ENCODE measurements around the gene ASPSCR1.
A peak's percentile ranks its signal among the peaks of the same experiment; 100 is the strongest.

Gene ASPSCR1

DNA sequence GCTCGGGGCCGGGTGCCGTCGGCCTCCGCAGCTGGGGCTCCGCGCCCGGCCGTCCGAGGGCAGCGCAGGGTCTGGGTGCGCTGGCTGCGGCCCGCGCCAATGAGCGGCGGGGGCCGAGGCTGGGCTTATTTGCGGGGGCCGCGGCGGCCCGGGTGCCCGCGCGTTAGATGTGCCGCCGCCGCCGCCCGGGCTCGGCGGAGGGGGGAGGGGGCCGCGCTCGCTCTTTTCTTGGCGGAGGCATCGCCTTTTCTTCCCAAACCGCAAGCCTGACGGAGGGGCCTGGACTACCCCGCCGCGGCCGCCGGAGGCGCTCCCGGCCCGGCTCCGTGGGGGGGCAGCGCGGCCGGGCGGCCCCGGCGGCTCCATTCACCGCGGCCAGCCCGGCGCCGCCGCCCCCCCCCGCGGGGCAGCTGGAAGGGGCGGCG lies 16.3 kb upstream of the ASPSCR1 start, which contains the start of gene NOTUM:
NOTUM (minus strand) TSS at position 101 of the 425 bp plus-strand sequence. CDS start 278 bp downstream, outside the sequence.
- TF ChIP-seq SNAI2 (CRISPR knock-in tag; IDR thresholded peaks at IDR 0.05) = no peak
- TF ChIP-seq ZFP30 (CRISPR knock-in tag; IDR thresholded peaks at IDR 0.05) = no peak
- TF ChIP-seq, protein P1, sequence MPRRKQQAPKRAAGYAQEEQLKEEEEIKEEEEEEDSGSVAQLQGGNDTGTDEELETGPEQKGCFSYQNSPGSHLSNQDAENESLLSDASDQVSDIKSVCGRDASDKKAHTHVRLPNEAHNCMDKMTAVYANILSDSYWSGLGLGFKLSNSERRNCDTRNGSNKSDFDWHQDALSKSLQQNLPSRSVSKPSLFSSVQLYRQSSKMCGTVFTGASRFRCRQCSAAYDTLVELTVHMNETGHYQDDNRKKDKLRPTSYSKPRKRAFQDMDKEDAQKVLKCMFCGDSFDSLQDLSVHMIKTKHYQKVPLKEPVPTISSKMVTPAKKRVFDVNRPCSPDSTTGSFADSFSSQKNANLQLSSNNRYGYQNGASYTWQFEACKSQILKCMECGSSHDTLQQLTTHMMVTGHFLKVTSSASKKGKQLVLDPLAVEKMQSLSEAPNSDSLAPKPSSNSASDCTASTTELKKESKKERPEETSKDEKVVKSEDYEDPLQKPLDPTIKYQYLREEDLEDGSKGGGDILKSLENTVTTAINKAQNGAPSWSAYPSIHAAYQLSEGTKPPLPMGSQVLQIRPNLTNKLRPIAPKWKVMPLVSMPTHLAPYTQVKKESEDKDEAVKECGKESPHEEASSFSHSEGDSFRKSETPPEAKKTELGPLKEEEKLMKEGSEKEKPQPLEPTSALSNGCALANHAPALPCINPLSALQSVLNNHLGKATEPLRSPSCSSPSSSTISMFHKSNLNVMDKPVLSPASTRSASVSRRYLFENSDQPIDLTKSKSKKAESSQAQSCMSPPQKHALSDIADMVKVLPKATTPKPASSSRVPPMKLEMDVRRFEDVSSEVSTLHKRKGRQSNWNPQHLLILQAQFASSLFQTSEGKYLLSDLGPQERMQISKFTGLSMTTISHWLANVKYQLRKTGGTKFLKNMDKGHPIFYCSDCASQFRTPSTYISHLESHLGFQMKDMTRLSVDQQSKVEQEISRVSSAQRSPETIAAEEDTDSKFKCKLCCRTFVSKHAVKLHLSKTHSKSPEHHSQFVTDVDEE (CRISPR knock-in tag; IDR thresholded peaks at IDR 0.05) = no peak
- no peak for TF ChIP-seq ISL1 (CRISPR knock-in tag; IDR thresholded peaks at IDR 0.05)
- TF ChIP-seq TOX (CRISPR knock-in tag; IDR thresholded peaks at IDR 0.05; ENCODE audit: borderline replicate concordance) = no peak
- no peak for TF ChIP-seq ESRRG (CRISPR knock-in tag; IDR thresholded peaks at IDR 0.05)
- TF ChIP-seq ZC3H10 (CRISPR knock-in tag; IDR thresholded peaks at IDR 0.05) = no peak
- 0 out of 3 replicates have a peak, but pooled peaks have one; percentile 17 for ATAC-seq

DNA sequence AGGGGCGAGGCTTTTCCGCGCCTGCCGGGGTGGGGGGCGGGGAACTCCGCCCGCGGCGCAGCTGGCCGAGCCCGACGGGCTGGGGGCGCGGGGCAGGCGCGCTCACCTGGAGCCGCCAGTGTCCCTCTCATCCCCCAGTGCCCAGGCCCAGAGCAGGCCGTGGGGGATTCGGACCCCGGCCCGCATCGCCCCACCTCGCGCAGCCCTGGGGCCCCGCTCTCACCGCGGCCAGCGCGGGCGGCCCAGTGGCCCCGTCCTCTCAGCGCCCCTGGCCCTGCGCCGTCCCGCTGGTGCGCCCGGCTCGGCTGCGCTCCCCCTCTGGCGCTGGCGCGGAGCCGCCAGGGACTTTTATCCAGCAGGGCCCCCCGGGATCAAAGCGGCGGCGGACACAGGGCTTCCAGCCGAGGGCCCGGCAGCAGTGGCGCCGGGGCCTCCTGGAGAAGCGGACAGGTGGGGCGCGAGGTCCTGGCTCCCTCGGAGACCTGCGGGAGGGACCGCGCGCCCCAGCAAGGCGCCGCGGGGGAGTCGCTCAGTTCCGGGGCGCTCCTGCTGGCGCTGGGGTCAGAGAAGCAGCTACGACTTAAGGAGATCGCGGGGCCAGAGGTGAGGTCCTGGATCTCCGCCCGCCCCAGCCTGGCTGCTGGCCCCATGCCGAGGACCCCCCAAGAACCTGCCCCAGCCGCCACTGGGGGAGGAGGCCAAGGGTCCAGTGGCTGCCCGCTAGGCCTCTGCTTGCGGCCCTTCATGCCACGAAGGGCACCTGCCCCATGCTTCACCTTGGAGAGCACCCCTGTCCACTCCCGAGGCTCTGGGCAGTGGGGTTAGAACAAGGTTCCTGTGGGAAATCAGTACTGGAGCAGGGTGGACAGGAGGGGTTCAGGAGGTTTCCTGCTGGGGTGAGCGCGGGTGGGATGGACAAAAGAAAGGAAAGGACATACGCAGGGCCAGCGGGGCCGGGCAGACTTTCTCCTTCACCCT lies 15.6 kb upstream of the ASPSCR1 start:
- ATAC-seq = no peak
- TF ChIP-seq ISL1 (CRISPR knock-in tag; IDR thresholded peaks at IDR 0.05) = no peak
- TF ChIP-seq ZNF8 (CRISPR knock-in tag; IDR thresholded peaks at IDR 0.05) = no peak
- TF ChIP-seq, protein P2, sequence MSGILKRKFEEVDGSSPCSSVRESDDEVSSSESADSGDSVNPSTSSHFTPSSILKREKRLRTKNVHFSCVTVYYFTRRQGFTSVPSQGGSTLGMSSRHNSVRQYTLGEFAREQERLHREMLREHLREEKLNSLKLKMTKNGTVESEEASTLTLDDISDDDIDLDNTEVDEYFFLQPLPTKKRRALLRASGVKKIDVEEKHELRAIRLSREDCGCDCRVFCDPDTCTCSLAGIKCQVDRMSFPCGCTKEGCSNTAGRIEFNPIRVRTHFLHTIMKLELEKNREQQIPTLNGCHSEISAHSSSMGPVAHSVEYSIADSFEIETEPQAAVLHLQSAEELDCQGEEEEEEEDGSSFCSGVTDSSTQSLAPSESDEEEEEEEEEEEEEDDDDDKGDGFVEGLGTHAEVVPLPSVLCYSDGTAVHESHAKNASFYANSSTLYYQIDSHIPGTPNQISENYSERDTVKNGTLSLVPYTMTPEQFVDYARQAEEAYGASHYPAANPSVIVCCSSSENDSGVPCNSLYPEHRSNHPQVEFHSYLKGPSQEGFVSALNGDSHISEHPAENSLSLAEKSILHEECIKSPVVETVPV (CRISPR knock-in tag; IDR thresholded peaks at IDR 0.05) = no peak
- TF ChIP-seq ZC3H10 (CRISPR knock-in tag; IDR thresholded peaks at IDR 0.05) = no peak
- no peak for TF ChIP-seq RARB (CRISPR knock-in tag; IDR thresholded peaks at IDR 0.05)
- no peak for TF ChIP-seq ARNTL (CRISPR knock-in tag; IDR thresholded peaks at IDR 0.05; ENCODE audit: borderline replicate concordance, low read depth)
- TF ChIP-seq, protein P3, sequence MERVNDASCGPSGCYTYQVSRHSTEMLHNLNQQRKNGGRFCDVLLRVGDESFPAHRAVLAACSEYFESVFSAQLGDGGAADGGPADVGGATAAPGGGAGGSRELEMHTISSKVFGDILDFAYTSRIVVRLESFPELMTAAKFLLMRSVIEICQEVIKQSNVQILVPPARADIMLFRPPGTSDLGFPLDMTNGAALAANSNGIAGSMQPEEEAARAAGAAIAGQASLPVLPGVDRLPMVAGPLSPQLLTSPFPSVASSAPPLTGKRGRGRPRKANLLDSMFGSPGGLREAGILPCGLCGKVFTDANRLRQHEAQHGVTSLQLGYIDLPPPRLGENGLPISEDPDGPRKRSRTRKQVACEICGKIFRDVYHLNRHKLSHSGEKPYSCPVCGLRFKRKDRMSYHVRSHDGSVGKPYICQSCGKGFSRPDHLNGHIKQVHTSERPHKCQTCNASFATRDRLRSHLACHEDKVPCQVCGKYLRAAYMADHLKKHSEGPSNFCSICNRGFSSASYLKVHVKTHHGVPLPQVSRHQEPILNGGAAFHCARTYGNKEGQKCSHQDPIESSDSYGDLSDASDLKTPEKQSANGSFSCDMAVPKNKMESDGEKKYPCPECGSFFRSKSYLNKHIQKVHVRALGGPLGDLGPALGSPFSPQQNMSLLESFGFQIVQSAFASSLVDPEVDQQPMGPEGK (CRISPR knock-in tag; IDR thresholded peaks at IDR 0.05; ENCODE audit: borderline replicate concordance) = no peak
- TF ChIP-seq ESRRG (CRISPR knock-in tag; IDR thresholded peaks at IDR 0.05) = no peak
- TF ChIP-seq OSR1 (CRISPR knock-in tag; IDR thresholded peaks at IDR 0.05) = no peak
- TF ChIP-seq CSDC2 (CRISPR knock-in tag; IDR thresholded peaks at IDR 0.05) = no peak
- no peak for TF ChIP-seq GLIS3 (CRISPR knock-in tag; IDR thresholded peaks at IDR 0.05)
- TF ChIP-seq ZFP30 (CRISPR knock-in tag; IDR thresholded peaks at IDR 0.05) = no peak
- no peak for TF ChIP-seq BACH2 (CRISPR knock-in tag; IDR thresholded peaks at IDR 0.05; ENCODE audit: borderline replicate concordance)
- TF ChIP-seq, protein P1 (CRISPR knock-in tag; IDR thresholded peaks at IDR 0.05) = no peak
- no peak for TF ChIP-seq PPARA (CRISPR knock-in tag; IDR thresholded peaks at IDR 0.05; ENCODE audit: borderline replicate concordance)
- no peak for TF ChIP-seq TOX (CRISPR knock-in tag; IDR thresholded peaks at IDR 0.05; ENCODE audit: borderline replicate concordance)
- TF ChIP-seq ZNF70 (CRISPR knock-in tag; IDR thresholded peaks at IDR 0.05) = no peak
